CD4-positive, alpha-beta T cell (primary cell): ENCODE measurements around the gene PAQR4. TPM values are rescaled to one million over a fixed set of nuclear protein-coding genes. Genes with fewer than 3 reads are reported as not detected.

Source experiments
- ATAC-seq: fragments of 200-7000 bp; cut with Tn5 transposase; one replicate; pipeline ENCODE4 v1.10.0; 2022; ENCODE audit warnings: mild to moderate bottlenecking; ENCODE audit not compliant: poor library complexity
- CTCF ChIA-PET: fragments of 350-600 bp; sonication (Branson Sonifier 250); formaldehyde crosslinking; loops from one replicate; lab custom pipeline; 2021; ENCODE audit warnings: antibody characterized with exemption, inconsistent platforms; lab: Charles Lee
- POLR2A ChIA-PET: fragments of 350-600 bp; sonication (Branson Sonifier 250); formaldehyde crosslinking; loops from one replicate; lab custom pipeline; 2021; ENCODE audit warnings: antibody characterized with exemption, inconsistent platforms; lab: Charles Lee
- DNase-seq, 14 experiments: peaks; one replicate each; pipeline ENCODE4 v3.0.0-alpha.2; 2013 to 2020; ENCODE audit warnings: mixed read lengths in 2 of 14
- H3K27ac ChIP-seq, 2 donors: one replicate each; pipeline versions ENCODE4 v1.5.1 to v1.7.0; 2013; ENCODE audit warnings: low read length in 2 of 2, low read depth in 1 of 2, mild to moderate bottlenecking in 1 of 2
- H3K27me3 ChIP-seq, 2 experiments: 1 replicate in 1 of 2; 2 replicates in 1 of 2; pipeline versions ENCODE4 v1.6.1 to v1.7.0; 2013; ENCODE audit warnings: low read length in 2 of 2, control low read depth in 1 of 2, mild to moderate bottlenecking in 1 of 2, moderate library complexity in 1 of 2; ENCODE audit not compliant: insufficient read depth in 2 of 2, control insufficient read depth in 1 of 2
- H3K36me3 ChIP-seq: one replicate; pipeline ENCODE4 v1.6.1; 2013; ENCODE audit warnings: low read length, control low read depth; ENCODE audit not compliant: insufficient read depth
- H3K4me1 ChIP-seq: one replicate; pipeline ENCODE4 v1.6.1; 2013; ENCODE audit warnings: low read length, control low read depth; ENCODE audit not compliant: insufficient read depth
- H3K4me3 ChIP-seq: one replicate; pipeline ENCODE4 v1.5.1; 2013; ENCODE audit warnings: mild to moderate bottlenecking, low read length, moderate library complexity
- H3K9me3 ChIP-seq, 2 experiments: 1 replicate in 1 of 2; 2 replicates in 1 of 2; pipeline versions ENCODE4 v1.6.1 to v1.7.0; 2013; ENCODE audit warnings: low read length in 2 of 2, mild to moderate bottlenecking in 2 of 2, control low read depth in 1 of 2, moderate library complexity in 1 of 2; ENCODE audit not compliant: control insufficient read depth in 1 of 2, insufficient read depth in 1 of 2
- H3K27ac Mint-ChIP-seq: one replicate; pipeline ENCODE4 v1.8.0; 2020; ENCODE audit warnings: mixed read lengths
- H3K27me3 Mint-ChIP-seq: one replicate; pipeline ENCODE4 v1.8.0; 2021; ENCODE audit warnings: mixed read lengths
- H3K36me3 Mint-ChIP-seq: one replicate; pipeline ENCODE4 v1.8.0; 2021; ENCODE audit warnings: low read depth, mixed read lengths
- H3K4me1 Mint-ChIP-seq: one replicate; pipeline ENCODE4 v1.8.0; 2021; ENCODE audit warnings: low read depth, mixed read lengths
- H3K4me3 Mint-ChIP-seq: one replicate; pipeline ENCODE4 v1.8.0; 2020; ENCODE audit warnings: mild to moderate bottlenecking, mixed read lengths
- H3K9me3 Mint-ChIP-seq: one replicate; pipeline ENCODE4 v1.8.0; 2020; ENCODE audit warnings: mixed read lengths
- intact Hi-C, 2 experiments: fragments of 100-400 bp; cut with DNase I in 1 of 2; cut with micrococcal nuclease in 1 of 2; formaldehyde crosslinking; loops; one replicate each; pipeline versions ENCODE4 v1.15.1 to v1.9.0; 2023 to 2025; cut with DNase I, micrococcal nuclease
- total RNA-seq, 174 experiments: library from RNA in 2 of 174; stranded (reverse) in 2 of 174; gene quantifications; one replicate each; pipeline ENCODE4 v1.2.3 and lab custom pipeline; 2021 to 2026
- TF ChIP-seq, protein P1 (sequence below): fragments of 200-600 bp; IDR thresholded peaks from one replicate; pipeline ENCODE4 v1.8.0; 2022; ENCODE audit warnings: antibody characterized with exemption, mild to moderate bottlenecking

Gene PAQR4
- total RNA-seq, 2 experiments from 2014 or later: 0.39 to 0.44 TPM

DNA sequence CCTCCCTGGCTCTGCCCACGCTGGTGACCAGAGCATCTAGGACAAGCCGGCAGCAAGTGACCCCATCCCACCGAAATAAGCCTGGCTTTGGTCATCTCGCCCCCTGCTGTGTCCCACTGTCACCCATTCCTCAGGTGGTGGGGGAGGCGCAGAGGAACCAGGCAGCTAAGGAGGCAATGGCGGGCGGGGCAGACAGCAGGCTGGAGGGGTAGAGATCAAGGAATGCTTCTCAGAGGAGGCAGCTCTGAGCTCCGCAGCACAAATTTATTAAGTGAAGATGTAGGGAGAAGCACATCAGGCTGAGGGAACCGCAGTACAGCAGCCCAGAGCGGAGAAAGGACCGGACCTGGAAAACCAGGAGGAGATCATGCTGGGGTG, 12.6 kb upstream of the PAQR4 start:
- no peak for ATAC-seq
- Mint-ChIP-seq H3K36me3 (no peaks in the 10 kb centered on the region), H3K27ac (no peak overlapping the region), H3K4me1 (peaks cover under 1% of the 10 kb centered on the region), H3K9me3 (no peaks in the 10 kb centered on the region), H3K4me3 (no peak overlapping the region), H3K27me3 (peaks cover 12% of the 10 kb centered on the region)
- peaks cover 0 to 7% of the 10 kb centered on the region in 2 experiments for H3K9me3 ChIP-seq
- H3K27me3 ChIP-seq: peaks cover 20% of the 10 kb centered on the region in 2 experiments
- TF ChIP-seq, protein P1, sequence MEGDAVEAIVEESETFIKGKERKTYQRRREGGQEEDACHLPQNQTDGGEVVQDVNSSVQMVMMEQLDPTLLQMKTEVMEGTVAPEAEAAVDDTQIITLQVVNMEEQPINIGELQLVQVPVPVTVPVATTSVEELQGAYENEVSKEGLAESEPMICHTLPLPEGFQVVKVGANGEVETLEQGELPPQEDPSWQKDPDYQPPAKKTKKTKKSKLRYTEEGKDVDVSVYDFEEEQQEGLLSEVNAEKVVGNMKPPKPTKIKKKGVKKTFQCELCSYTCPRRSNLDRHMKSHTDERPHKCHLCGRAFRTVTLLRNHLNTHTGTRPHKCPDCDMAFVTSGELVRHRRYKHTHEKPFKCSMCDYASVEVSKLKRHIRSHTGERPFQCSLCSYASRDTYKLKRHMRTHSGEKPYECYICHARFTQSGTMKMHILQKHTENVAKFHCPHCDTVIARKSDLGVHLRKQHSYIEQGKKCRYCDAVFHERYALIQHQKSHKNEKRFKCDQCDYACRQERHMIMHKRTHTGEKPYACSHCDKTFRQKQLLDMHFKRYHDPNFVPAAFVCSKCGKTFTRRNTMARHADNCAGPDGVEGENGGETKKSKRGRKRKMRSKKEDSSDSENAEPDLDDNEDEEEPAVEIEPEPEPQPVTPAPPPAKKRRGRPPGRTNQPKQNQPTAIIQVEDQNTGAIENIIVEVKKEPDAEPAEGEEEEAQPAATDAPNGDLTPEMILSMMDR: no peak
- H3K36me3 ChIP-seq: no peaks in the 10 kb centered on the region
- no peak overlapping the region for H3K27ac ChIP-seq
- CTCF ChIA-PET: no interaction called here
- no peak for DNase-seq
- peaks cover 8% of the 10 kb centered on the region for H3K4me1 ChIP-seq
- POLR2A ChIA-PET: no interaction called here
- intact Hi-C loops: no loop called here
- no peak overlapping the region for H3K4me3 ChIP-seq

DNA sequence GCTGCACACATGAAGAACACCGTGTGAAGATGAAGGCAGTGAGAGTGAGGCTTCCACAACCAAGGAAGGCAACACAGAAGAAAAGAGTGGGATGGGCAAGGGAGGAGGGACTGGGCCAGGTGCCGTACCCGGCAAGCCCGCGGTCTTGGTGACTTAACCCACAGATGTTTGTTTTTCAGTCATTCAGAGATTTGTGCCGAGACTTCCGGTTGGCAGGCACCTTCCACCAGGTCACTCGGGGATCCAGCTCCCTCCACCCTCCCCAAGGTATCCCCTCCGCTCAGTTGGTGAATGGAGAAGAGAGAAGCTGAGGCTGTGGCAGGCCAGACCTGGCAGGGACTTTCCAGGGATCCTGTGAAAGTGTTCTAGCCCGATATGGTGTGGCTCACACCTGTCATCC, 9.9 kb upstream of the PAQR4 start:
- H3K4me3 Mint-ChIP-seq: no peak overlapping the region
- no peaks in the 10 kb centered on the region for H3K36me3 Mint-ChIP-seq
- Histone ChIP-seq H3K9me3 (peaks cover 0 to 15% of the 10 kb centered on the region in 2 experiments), H3K4me3 (no peak overlapping the region), H3K4me1 (peaks cover 35% of the 10 kb centered on the region), H3K36me3 (no peaks in the 10 kb centered on the region), H3K27me3 (peaks cover 41 to 45% of the 10 kb centered on the region in 2 experiments), H3K27ac (no peak overlapping the region)
- peaks cover 24% of the 10 kb centered on the region for H3K27me3 Mint-ChIP-seq
- no peaks in the 10 kb centered on the region for H3K9me3 Mint-ChIP-seq
- no peak for DNase-seq
- peaks cover 11% of the 10 kb centered on the region for H3K4me1 Mint-ChIP-seq
- POLR2A ChIA-PET: interaction anchor here (0.6 kb wide), 1 partner anchor 32 kb away, joined by 3 read pairs; no protein-coding TSS in a partner anchor
- intact Hi-C loops: no loop called here
- H3K27ac Mint-ChIP-seq: no peak overlapping the region
- TF ChIP-seq, protein P1: no peak
- CTCF ChIA-PET: no interaction called here
- no peak for ATAC-seq

DNA sequence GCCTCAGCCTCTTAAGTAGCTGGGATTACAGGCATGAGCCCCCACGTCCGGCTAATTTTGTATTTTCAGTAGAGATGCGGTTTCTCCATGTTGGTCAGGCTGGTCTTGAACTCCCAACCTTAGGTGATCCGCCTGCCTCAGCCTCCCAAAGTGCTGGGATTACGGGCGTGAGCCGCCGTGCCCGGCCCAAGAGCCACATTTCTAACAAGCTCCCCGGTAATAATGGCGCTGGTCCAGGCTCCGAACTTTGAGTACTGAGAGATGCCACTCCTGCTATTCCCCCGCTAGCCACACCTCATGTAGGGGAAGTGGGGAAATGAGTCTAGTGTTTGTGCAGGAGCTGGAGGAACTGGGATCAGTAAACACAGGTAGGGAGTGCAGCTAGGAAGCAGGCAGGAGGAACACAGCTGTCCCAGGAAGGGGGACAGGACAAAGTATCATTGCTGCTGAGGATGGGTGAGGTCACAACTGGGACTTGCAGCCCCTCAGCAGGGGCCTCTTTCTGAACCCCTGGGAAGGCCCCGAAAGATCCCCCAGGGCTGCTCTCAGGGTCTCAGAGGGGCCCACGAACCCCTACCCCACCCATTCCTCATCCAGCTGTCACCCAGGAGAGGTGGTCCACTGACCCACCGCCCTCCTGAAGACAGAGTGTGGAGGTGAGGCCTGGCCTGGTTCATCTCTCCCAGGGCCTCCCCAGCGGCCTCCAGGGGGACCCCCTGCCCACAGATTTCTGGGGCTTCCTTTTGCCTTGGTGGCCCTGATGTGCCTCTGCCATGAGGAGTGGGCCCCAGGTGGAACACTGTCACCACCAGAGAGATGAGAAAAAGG, 8.8 kb upstream of the PAQR4 start:
- no peak overlapping the region for H3K27ac Mint-ChIP-seq
- intact Hi-C loops: no loop called here

More for the DNA sequence above, 8.8 kb upstream of the PAQR4 start:
- H3K4me1 Mint-ChIP-seq: peaks cover 16% of the 10 kb centered on the region
- H3K36me3 ChIP-seq: no peaks in the 10 kb centered on the region
- ATAC-seq: no peak
- H3K9me3 Mint-ChIP-seq: no peaks in the 10 kb centered on the region
- DNase-seq: peak in 1 of 14 experiments; percentile 19
- H3K4me1 ChIP-seq: peaks cover 47% of the 10 kb centered on the region
- H3K27ac ChIP-seq: no peak overlapping the region
- H3K27me3 Mint-ChIP-seq: peaks cover 29% of the 10 kb centered on the region
- POLR2A ChIA-PET: no interaction called here
- CTCF ChIA-PET: interaction anchor here (1.0 to 1.3 kb wide), 2 partner anchors 33 to 68 kb away, joined by 3 read pairs; no protein-coding TSS in a partner anchor
- no peak overlapping the region for H3K4me3 ChIP-seq
- peaks cover 0 to 18% of the 10 kb centered on the region in 2 experiments for H3K9me3 ChIP-seq
- H3K27me3 ChIP-seq: peaks cover 44 to 51% of the 10 kb centered on the region in 2 experiments
- H3K36me3 Mint-ChIP-seq: no peaks in the 10 kb centered on the region
- TF ChIP-seq, protein P1: no peak
- no peak overlapping the region for H3K4me3 Mint-ChIP-seq
